ENCODE measurements around the gene FHOD3.

Gene FHOD3

DNA sequence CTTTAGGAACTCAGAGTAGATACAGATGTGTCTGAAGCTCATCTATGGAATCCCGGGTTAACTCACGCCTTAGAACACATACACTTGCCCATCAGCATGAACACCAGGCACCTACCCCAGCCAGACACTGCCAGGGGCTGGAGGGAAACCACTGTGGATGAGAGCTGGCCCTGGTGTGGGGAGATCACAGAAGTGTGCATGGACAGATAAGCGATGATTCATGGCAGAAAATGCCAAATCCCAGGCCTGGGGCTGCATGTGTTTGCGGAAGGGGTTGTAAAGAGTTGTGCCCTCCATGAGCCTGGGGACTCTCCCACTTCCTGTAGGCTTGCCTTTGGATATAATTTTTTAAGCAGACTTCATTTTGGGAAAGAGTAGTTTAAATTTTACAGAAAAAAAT is 193.4 kb downstream of the FHOD3 start:
- DNase-seq: no peak

GRCh38 chr18:36492604-36493329 is 195.3 kb downstream of the FHOD3 start:
- no peak for DNase-seq

DNA sequence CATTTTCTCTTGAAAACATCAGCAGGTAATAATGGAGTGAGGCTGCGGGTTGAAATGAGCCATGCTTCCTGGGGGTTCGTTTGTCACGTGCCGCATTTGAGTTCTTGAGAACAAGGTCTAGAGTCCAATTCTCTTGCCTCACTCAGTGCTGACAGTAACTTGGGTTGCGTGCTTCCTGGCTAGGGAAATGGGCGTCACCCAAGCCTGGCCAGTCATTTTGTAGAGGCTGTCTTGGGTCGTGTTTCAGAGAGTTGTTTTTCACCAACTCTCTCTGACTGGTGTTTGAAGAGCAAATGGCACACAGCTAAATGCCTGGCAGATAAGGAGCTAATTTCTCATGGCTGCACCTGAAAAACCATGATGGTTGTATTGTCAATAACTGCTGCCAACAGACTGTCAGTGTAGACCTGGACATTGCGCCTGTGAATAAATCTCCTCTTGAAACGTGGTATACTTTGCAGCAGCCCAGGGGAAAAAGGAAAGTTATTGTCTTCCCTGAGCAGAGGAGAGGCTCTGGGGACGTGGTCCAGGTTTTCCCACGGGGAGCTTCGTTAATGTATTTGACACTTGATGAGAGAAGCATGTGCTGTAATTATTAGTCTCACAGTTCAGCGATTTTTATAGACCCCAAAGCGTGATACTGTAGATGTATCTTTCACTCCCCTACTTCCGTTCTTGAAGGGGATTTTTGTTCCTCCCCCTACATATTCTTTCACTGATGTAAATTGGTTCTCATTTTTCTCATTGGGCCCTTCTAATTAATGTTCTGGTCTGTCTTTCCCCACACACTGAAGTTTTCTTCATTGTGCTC is 196.0 kb downstream of the FHOD3 start:
- DNase-seq: no peak

GRCh38 chr18:36494160-36494437 is 196.6 kb downstream of the FHOD3 start:
- DNase-seq: no peak

- DNase-seq: no peak
These were observed 198.5 kb downstream of the FHOD3 start for GRCh38 chr18:36496022-36496421.

- DNase-seq: no peak
These were observed 202.4 kb downstream of the FHOD3 start for GRCh38 chr18:36499938-36500337.

- DNase-seq: no peak
These were observed 203.6 kb downstream of the FHOD3 start for GRCh38 chr18:36501100-36501499.

GRCh38 chr18:36503477-36503876 is 206.0 kb downstream of the FHOD3 start:
- no peak for DNase-seq

GRCh38 chr18:36504928-36505327 is 207.4 kb downstream of the FHOD3 start:
- no peak for DNase-seq

- DNase-seq: no peak
These were observed 208.2 kb downstream of the FHOD3 start for GRCh38 chr18:36505665-36506064.

DNA sequence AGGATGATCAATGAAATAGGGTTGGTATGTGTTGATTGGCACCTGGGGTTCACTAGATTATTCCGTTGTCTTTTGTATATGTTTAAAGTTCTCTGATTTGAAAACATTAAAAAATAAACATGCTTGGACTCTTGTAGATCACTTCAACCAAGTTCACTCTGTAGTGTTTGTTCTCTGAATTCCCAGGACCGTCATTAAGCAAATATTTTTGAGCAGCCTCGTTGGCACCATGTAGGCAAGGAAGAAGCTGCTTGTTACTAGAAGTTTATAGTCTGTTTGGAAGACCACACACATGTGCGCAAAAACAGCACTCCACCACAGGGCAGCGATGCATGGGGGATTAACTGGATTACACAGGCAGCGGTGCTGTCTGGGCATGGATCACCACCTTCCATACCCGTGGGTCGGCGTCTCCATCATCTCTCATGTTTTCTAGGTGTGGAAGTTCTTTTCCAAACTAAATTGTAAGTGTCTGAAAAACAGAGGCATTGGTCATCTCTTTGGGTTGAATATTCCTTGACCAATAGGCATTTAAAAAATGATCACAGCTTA is 212.2 kb downstream of the FHOD3 start:
- no peak for DNase-seq

GRCh38 chr18:36511791-36512352 is 214.4 kb downstream of the FHOD3 start:
- no peak for DNase-seq

- DNase-seq: no peak
These were observed 216.0 kb downstream of the FHOD3 start for GRCh38 chr18:36513556-36513955.

- no peak for DNase-seq
These were observed 217.3 kb downstream of the FHOD3 start for GRCh38 chr18:36514778-36515177.

DNA sequence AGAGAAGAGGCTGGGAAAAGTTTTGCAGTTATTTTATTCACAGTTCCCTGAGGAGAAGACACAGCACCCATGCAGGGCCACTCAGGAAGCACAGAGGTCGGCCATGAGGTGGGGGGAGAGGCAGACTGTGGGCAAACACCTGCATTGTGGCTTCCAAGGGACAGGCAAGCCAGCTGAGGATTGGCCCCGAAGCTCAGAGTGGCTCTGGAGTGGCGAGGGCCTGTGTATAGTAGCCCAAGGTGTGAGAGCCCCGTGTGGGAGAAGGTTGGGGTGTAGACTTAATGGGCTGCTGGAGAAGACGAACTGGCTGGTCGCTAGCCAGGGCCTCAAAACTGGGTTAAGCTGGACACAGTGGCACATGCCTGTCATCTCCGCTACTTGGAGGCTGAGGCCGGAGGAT is 218.7 kb downstream of the FHOD3 start:
- DNase-seq: no peak

DNA sequence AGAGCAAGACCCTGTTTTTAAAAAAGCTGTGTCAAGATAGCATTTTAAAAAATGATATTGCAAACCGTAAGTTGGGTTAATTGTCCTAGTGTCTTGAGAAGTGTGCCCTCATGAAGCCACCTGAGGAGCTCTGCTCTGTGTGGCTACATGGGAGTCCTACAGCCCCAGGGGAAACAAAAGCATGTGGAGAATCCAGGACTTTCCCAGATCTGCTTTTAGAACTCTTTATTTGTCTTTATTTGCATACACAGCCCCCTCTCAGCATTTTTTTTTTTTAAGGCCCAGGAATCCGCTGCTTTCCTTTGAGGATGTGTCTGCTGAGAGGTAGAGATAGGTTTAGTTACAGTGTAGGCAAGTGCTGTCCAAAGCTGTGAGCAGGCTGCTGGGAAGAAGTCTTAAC is 219.2 kb downstream of the FHOD3 start:
- no peak for DNase-seq

GRCh38 chr18:36518839-36519238 is 221.3 kb downstream of the FHOD3 start:
- no peak for DNase-seq

DNA sequence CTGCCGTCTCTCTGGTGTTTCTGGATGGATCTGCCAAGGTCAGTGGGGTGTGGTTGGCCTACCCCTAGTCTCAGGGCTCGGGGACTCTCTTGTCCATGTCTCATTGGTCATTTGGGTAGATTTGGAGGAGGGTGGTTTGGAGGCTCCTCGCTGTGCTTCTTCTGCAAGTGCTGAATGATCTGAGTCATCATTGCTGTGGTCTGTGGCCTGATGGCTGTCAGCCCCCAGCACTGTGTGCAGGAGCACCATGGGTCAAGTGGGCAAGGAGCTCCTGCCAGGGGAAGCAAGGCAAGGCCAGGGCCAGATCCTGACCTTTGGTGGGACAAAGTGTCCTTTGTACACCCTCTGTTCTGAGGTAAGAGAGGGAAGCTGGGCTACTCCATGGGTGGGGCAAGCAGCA is 221.8 kb downstream of the FHOD3 start:
- DNase-seq: no peak

GRCh38 chr18:36522509-36522908 is 225.0 kb downstream of the FHOD3 start:
- DNase-seq: no peak

- DNase-seq: no peak
These were observed 228.4 kb downstream of the FHOD3 start for GRCh38 chr18:36525913-36526312.

DNA sequence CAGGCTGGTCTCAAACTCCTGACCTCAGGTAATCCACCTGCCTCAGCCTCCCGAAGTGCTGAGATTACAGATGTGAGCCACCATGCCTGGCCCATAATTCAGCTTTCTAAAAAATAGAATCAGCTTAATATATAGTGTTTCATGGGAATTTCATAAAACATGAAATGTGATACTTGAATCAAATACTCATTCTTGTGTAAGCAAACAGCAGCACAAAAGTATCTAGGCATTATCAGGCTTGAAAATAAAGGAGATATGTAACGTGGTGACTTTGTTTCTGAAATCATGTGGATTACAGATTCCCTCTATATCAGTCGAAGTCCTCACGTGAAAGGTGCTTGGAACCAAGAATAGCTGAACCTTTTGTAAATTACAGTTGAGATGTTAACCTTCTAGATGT is 229.1 kb downstream of the FHOD3 start:
- DNase-seq: no peak

- no peak for DNase-seq
These were observed 229.5 kb downstream of the FHOD3 start for GRCh38 chr18:36527051-36527450.

DNA sequence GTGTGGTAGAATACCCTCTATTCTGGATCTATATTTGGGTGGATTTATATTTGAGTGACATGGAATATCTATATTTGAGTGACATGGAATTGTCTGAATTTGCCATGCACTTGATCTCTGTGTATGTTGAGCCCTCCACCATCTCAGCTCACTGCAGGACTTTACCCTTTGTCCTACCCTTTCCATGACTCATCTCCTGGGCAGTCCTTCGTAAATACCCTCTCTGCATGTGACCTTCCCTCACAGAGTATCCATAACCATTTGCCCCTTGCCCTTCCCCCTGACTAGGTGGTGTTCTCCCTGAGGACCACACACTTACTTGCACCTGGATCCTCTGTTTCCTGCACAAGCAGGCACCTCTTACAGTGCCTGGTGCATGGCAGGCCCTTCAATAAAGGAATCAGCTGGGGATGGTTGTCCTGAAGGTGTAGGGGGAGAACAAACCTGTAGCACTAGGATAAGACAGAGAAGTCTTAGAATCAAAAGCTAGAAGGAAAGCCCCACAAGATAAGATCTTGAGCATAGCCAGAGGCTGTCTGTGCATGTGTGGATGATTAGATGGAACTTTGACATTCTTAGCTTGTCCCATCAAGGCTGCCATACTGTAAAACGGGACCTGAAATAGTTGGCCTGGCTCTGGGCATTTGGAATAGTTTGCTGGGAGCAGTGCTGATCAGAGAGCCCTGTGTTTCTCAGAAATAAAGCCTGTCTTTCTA is 230.4 kb downstream of the FHOD3 start:
- no peak for DNase-seq

All from activated naive CD4-positive, alpha-beta T cell treated with anti-CD3 and anti-CD28 coated beads, Interleukin-2, amount 50 U/mL, for 16 hours (primary cell).